Glutamatergic neuron (in vitro differentiated cells): ENCODE data around the gene ATG4C. TPM values are rescaled to one million over a fixed set of nuclear protein-coding genes. Genes with fewer than 3 reads are reported as not detected.
"Not testable (repeated sequence)": the region's sequence is repeated elsewhere in the genome, so short reads cannot be mapped to it uniquely, and the experiment has no call there.

Experiments used
- DNase-seq: peaks from one replicate; pipeline ENCODE4 v3.0.0; 2022
- H3K27ac Mint-ChIP-seq: one replicate; pipeline ENCODE4 v1.8.0; 2020; ENCODE audit warnings: mild to moderate bottlenecking, mixed read lengths, inconsistent platforms; ENCODE audit not compliant: unreplicated experiment
- H3K27me3 Mint-ChIP-seq: one replicate; pipeline ENCODE4 v1.8.0; 2020; ENCODE audit warnings: mild to moderate bottlenecking, moderate library complexity, mixed read lengths, inconsistent platforms; ENCODE audit not compliant: unreplicated experiment
- H3K36me3 Mint-ChIP-seq: one replicate; pipeline ENCODE4 v1.8.0; 2020; ENCODE audit warnings: mild to moderate bottlenecking, mixed read lengths, inconsistent platforms; ENCODE audit not compliant: unreplicated experiment
- H3K4me1 Mint-ChIP-seq: one replicate; pipeline ENCODE4 v1.8.0; 2020; ENCODE audit warnings: mild to moderate bottlenecking, low read depth, mixed read lengths, inconsistent platforms; ENCODE audit not compliant: unreplicated experiment
- H3K4me3 Mint-ChIP-seq: one replicate; pipeline ENCODE4 v1.8.0; 2020; ENCODE audit warnings: mild to moderate bottlenecking, mixed read lengths, inconsistent platforms; ENCODE audit not compliant: unreplicated experiment
- H3K9me3 Mint-ChIP-seq: one replicate; pipeline ENCODE4 v1.8.0; 2020; ENCODE audit warnings: mild to moderate bottlenecking, moderate library complexity, mixed read lengths, inconsistent platforms; ENCODE audit not compliant: unreplicated experiment
- total RNA-seq: library from RNA; stranded (reverse); fragmentation: NEBNext Ultra II Directional; extraction: Animal tissue kit (Norgen Biotek cat#: 25700); gene quantifications from one replicate; pipeline ENCODE4 v1.2.1, GENCODE V29; 2021; ENCODE audit not compliant: unreplicated experiment
- TF ChIP-seq, protein P1 (sequence below): fragments of 200-600 bp; sonication (generic); IDR thresholded peaks from one replicate; pipeline ENCODE4 v1.5.0; 2021; ENCODE audit not compliant: partially characterized antibody, unreplicated experiment

Gene ATG4C
- total RNA-seq, 1 donor from 2014 or later, result 8.7 TPM

- not testable (repeated sequence) for H3K36me3 Mint-ChIP-seq, H3K4me1 Mint-ChIP-seq, H3K4me3 Mint-ChIP-seq, H3K27ac Mint-ChIP-seq, H3K27me3 Mint-ChIP-seq, H3K9me3 Mint-ChIP-seq, DNase-seq
Observed at GRCh38 chr1:62762027-62762426, 21.9 kb upstream of the ATG4C start.

DNA sequence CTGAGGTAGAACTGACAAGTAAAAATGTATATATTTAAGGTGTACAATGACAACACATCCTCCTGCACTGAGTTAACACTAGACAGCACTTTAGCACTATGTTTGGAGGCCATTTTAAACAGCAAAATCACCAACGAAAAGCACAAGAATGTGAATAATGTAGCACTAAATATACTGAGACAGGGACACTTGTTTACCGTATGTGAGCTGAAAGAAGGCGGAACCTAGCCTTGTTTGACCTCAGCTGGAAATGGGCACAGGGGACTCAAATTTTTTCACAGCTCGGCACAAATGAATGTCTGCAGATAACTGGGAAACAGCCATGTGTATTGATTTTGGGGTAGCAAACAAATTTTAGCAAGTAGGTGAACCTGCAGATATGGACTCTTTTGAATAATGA lies 18.0 kb upstream of the ATG4C start:
- TF ChIP-seq, protein P1, sequence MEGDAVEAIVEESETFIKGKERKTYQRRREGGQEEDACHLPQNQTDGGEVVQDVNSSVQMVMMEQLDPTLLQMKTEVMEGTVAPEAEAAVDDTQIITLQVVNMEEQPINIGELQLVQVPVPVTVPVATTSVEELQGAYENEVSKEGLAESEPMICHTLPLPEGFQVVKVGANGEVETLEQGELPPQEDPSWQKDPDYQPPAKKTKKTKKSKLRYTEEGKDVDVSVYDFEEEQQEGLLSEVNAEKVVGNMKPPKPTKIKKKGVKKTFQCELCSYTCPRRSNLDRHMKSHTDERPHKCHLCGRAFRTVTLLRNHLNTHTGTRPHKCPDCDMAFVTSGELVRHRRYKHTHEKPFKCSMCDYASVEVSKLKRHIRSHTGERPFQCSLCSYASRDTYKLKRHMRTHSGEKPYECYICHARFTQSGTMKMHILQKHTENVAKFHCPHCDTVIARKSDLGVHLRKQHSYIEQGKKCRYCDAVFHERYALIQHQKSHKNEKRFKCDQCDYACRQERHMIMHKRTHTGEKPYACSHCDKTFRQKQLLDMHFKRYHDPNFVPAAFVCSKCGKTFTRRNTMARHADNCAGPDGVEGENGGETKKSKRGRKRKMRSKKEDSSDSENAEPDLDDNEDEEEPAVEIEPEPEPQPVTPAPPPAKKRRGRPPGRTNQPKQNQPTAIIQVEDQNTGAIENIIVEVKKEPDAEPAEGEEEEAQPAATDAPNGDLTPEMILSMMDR, result no peak
- Mint-ChIP-seq H3K36me3 (peaks cover 4% of the 10 kb centered on the region), H3K9me3 (peaks cover 1% of the 10 kb centered on the region), H3K4me1 (no peaks in the 10 kb centered on the region), H3K27me3 (no peaks in the 10 kb centered on the region), H3K27ac (no peak overlapping the region), H3K4me3 (no peak overlapping the region)
- DNase-seq, result no peak

DNA sequence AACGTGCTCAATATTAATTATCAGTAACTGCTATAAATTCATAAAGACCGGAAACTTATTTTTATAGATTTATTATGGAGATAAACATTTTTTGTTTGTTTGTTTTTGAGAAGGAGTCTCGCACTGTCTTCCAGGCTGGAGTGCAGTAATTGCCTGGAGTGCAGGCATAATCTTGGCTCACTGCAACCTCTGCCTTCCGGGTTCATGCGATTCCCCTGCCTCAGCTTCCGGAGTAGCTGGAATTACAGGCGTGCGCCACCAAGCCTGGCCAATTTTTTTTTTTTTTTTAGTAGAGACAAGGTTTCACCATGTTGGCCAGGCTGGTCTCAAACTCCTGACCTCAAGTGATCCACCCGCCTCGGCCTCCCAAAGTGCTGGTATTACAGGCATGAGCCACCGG lies 15.4 kb upstream of the ATG4C start:
- H3K27ac Mint-ChIP-seq, H3K4me3 Mint-ChIP-seq, H3K9me3 Mint-ChIP-seq, H3K4me1 Mint-ChIP-seq, H3K27me3 Mint-ChIP-seq, DNase-seq, H3K36me3 Mint-ChIP-seq: not testable (repeated sequence)

GRCh38 chr1:62772607-62773295 lies 11.2 kb upstream of the ATG4C start:
- Mint-ChIP-seq H3K27ac (no peak overlapping the region), H3K4me1 (no peaks in the 10 kb centered on the region), H3K27me3 (no peaks in the 10 kb centered on the region), H3K9me3 (peaks cover 2% of the 10 kb centered on the region), H3K4me3 (no peak overlapping the region), H3K36me3 (peaks cover 13% of the 10 kb centered on the region)
- no peak for DNase-seq
- TF ChIP-seq, protein P1, result no peak

DNA sequence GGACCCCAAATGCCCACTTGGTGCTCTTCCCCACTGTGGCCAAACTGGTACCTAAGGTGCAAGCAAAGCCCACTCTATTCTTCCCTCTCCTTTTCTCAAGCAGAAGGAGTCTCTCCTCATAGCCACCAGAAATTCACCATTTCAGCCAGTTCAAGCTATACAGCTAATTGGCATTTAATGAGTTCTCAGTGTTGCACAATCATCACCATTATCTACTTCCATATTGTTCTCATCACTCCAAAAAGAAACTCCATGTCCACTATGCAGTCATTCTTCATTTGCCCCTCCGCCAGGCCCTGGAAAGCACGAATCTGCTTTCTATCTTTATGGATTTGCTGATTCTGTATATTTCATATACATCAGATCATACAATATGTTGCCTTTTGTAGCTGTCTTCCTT lies 9.9 kb upstream of the ATG4C start:
- TF ChIP-seq, protein P1, result no peak
- H3K9me3 Mint-ChIP-seq, result peaks cover 2% of the 10 kb centered on the region
- H3K4me1 Mint-ChIP-seq, result no peaks in the 10 kb centered on the region
- no peak for DNase-seq
- no peak overlapping the region for H3K4me3 Mint-ChIP-seq
- H3K36me3 Mint-ChIP-seq, result peaks cover 13% of the 10 kb centered on the region
- H3K27me3 Mint-ChIP-seq, result no peaks in the 10 kb centered on the region
- H3K27ac Mint-ChIP-seq, result no peak overlapping the region

DNA sequence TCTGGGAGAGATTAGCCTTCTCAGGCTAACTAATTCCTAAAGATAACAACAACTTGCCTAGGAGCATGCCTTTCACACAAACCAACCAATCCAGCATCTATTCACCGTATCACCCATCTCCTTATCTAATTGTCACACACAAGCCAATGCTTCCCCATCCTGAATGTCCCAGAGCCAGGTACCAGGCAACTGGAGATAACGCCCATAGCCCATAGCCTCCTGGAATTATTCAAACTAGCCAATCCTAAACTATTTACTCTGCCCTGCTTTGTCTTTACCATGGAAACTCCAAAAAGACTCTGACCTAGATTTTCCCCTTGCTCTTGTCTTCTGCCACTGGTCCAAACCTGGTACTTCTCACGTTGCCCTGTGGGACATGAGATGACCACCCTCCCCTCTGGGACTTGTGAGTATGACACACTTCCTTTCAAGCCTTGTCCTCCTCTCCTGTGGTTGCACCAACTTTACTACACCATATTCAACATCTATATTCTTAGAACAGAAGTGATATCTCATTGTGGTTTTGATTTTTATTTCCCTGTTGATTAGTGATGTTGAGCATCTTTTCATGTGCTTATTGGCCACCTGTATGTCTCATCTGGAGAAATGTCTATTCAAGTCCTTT lies 8.8 kb upstream of the ATG4C start:
- TF ChIP-seq, protein P1, result no peak
- Mint-ChIP-seq H3K27ac (no peak overlapping the region), H3K27me3 (no peaks in the 10 kb centered on the region), H3K4me1 (no peaks in the 10 kb centered on the region), H3K36me3 (peaks cover 13% of the 10 kb centered on the region), H3K4me3 (no peak overlapping the region), H3K9me3 (peaks cover 2% of the 10 kb centered on the region)
- no peak for DNase-seq
